G401.6 (cell line): ENCODE results near the gene ZNF28.
"Not testable (repeated sequence)": the region's sequence is repeated elsewhere in the genome, so short reads cannot be mapped to it uniquely, and the experiment has no call there.

Source experiments
- FAIRE-seq: peaks from 2 replicates; lab custom pipeline; 2012; peaks lifted over from hg19 to GRCh38; lab: Jason Lieb, UNC

The ZNF28 gene

DNA sequence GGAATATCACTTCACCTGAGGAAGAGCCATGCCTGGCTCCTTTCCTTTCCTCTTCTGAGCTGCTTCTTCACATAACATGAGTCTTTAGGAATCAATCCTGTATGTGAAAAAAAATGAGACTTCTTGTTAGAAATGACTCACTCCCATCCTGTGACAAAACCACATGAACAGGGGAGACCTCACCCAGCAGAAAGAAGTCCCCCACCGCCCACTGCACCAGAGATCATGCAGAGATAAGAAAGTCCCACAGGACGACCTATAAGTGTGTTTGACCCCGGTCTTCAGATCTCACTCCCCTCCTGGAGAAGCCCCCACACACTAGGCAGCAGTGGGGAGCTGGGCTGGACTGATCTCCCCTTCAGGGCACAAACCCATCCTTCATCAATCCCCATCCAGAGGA, 42.6 kb downstream of the ZNF28 start:
- FAIRE-seq, result no peak

DNA sequence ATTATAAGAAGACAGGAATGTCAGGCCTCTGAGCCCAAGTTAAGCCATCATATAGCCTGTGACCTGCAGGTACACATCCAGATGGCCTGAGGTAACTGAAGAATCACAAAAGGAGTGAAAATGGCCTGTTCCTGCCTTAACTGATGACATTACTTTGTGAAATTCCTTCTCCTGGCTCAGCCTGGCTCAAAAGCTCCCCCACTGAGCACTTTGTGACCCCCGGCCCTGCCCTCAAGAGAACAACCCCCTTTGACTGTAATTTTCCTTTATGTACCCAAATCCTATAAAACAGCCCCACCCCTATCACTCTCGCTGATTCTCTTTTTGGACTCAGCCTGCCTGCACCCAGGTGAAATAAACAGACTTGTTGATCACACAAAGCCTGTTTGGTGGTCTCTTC, 65.0 kb downstream of the ZNF28 start:
- not testable (repeated sequence) for FAIRE-seq

DNA sequence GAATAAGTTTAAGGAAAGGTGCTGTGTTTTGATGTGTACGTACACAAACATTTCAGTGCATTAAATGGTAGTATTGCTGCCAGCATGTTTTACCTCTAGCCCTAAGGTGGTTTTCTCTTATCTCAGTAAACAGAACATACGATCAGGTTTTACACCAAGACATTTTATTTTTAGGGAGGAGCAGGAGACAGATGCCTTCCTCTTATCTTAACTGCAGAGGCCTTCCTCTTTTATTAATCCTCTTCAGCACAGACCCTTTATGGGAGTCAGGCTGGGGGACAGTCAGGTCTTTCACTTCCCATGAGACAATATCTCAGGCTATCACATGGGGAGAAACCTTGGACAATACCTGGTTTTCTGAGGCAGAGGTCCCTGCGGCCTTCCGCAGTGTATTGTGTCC, 71.7 kb downstream of the ZNF28 start:
- FAIRE-seq, result no peak

DNA sequence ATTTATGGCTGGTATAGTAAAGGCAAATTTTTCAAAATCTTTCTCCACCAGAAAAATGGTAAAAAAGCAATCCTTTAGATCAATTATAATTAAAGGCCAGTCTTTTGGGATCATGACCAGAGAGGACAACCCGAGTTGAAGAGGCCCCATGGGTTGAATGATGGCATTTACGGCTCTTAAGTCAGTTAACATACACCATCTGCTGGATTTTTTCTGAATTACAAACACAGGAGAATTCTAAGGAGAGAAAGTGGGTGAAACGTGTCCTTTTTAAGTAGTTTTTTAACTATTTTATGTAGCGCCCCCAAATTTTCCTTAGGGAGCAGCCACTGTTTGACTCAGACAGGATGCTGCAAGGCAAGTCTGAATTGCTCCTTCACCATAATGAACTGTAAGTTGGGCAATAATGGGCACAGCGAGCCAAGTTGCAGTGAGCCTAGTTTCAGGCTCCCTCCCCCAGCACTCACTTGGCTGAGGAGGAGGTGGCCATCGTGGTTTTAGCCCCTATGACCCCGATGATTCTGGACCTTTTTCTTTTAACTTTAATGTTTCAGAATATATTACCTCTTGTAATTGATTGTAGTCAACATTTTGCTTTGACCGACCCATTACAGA, 73.0 kb downstream of the ZNF28 start:
- no peak for FAIRE-seq
